DMS53 treated with DMSO at 0.1 percent for 48 hours (cell line): ENCODE measurements around the gene TEX28.
"Not testable (repeated sequence)": the region's sequence is repeated elsewhere in the genome, so short reads cannot be mapped to it uniquely, and the experiment has no call there.

ENCODE experiments used
- DNase-seq: peaks from one replicate; lab custom pipeline; 2025; ENCODE audit not compliant: unreplicated experiment; lab: John Stamatoyannopoulos, UW

TEX28 gene

DNA sequence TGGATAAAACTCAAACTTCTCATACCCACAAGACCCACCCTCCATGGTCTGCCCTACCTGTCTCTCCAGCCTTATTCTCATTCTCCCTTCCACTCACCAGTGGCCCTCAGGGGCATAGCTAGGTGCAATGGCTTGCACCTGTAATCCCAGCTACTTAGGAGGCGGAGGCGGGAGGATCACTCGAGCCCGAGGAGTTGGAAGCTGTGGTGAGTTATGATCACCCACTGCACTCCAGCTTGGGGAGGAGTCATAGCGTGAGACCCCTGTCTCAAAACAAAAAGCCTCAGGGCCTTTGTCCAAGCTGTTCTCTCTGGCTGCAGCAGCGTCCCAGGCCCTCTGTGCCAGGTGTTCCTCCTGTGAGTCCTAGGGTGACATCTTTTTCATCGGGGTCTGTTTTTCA lies 17.2 kb upstream of the TEX28 start:
- DNase-seq: no peak

DNA sequence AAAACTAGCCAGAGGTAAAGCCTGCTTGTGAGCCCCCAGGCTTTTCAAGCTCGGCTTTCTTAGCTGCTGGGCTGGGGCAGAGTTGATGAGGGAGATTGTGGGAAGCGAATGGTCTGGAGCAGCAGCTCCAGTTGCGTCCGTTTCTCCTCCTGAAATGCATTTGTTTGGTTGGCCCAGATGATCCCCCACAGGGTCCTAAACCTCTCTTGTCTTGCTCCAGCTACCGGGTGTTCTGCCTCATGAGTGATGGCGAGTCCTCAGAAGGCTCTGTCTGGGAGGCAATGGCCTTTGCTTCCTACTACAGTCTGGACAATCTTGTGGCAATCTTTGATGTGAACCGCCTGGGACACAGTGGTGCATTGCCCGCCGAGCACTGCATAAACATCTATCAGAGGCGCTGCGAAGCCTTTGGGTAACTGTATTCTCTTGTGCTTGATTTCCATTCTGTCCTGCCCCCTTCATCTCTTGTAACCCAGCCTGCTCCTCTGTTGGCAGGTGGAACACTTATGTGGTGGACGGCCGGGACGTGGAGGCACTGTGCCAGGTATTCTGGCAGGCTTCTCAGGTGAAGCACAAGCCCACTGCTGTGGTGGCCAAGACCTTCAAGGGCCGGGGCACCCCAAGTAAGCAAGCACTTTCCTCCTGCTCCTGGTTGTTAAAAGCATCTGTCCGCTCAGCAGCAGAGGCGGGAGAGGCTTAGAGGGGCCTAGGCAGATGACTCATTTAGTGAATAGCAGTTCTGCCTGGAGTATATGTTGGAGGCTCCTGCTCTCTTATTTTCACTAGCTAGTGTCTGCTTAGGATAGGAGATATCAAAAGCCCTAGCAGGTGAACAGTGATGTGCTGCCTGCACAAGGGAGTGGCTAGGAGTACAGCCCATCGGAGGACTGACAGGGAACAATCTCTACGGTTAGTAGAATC lies 16.0 kb upstream of the TEX28 start:
- DNase-seq: no peak

DNA sequence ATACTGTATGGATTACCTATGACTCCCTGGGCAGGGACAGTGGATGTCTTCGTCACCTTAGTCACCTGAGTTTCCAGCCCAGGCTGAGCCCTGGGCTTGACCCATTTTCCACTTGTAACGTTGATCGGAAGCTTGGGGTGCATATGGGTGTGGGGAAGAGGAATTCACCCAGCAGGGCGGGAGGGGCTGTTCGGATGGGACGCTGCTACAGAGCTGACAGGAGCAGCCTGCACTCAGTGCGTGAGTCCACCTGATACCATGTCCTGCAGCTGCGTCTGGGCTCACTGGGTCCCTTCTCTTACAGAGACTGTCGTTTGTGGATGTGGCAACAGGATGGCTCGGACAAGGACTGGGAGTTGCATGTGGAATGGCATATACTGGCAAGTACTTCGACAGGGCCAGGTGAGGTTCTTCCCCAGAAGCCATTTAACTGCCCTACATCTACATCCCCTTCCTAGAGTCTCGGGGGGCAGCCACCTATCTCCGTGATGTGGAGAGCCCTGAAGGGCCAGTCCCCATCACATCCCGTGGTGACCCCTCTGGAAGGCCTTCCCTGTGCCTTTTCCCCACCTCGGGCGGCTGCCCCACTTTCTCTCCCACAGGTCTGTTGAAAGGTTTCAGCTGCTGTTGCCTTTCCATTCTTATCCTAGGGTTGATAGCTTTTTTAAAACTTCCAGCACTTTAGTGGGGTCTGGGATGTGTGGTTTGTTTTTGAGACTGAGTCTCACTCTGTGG lies 14.3 kb upstream of the TEX28 start:
- DNase-seq: no peak

- no peak for DNase-seq
Measured at GRCh38 chrX:154308108-154308946, 13.4 kb upstream of the TEX28 start.

DNA sequence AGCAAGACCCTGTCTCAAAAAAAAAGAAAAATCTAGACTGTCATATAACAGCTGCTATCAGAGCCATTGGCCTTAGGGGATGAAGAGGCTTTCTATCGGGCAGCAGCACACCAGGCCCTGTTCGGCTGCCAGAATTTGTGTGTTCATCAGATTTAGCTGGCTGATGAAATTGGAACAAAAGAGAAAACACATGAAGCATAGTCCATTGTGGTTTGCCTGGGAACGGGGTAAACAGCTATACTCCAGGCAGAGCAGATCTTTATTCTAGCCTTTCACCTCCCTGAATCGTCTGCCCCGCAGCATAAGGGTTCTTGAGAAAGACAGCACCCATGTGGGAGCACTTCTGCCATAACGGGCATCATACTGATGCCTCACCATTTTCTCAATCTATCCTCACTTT lies 12.3 kb upstream of the TEX28 start:
- no peak for DNase-seq

DNA sequence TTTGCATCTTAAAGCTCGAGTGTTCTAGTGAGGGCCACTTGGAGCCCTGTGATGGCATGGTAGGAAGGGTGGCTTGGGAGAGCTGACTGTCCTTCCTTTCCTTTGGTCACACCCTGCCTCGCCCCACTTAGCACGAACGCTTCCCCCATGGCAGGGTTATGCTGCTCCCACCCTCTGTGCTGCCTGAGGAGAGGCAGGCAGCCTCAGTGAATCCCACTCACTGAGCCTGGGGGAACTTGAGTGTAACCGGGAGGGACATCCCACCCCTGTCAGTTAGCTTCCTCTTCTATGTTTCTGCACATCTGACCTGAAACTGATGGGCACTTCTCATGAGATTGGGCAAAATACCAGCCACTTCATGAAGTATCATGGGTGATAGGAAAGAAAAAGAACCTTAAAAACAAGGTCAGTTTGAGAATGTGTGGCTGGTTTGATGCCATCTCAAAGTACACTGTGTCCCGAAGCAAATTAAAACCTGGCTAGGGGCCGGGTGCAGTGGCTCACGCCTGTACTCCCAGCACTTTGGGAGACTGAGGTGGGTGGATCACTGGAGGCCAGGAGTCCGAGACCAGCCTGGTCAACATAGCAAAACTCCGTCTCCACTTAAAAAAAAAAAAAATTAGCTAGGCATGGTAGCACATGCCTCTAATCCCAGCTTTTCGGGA lies 10.7 kb upstream of the TEX28 start:
- no peak for DNase-seq

DNA sequence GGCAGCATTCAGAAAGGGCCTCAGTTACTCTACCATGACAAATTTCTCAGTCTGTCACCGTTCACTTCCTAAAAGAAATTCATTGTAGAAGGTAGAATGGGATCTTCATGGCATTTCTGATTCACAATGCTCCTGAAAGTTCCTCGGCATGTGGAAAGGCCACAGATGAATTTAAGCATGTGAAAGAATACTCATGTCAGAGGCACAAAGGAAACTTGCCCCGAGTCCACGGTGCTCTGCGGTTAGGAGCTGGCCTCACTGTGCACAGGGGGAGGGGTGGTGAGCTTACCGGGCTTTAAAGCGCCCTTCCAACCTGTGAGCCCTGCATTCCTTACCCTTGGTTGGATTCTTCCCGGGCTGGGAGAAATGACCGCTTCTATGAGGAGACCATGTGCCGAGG lies 9.9 kb upstream of the TEX28 start:
- DNase-seq: no peak

GRCh38 chrX:154303476-154303875 lies 8.6 kb upstream of the TEX28 start:
- DNase-seq: no peak

DNA sequence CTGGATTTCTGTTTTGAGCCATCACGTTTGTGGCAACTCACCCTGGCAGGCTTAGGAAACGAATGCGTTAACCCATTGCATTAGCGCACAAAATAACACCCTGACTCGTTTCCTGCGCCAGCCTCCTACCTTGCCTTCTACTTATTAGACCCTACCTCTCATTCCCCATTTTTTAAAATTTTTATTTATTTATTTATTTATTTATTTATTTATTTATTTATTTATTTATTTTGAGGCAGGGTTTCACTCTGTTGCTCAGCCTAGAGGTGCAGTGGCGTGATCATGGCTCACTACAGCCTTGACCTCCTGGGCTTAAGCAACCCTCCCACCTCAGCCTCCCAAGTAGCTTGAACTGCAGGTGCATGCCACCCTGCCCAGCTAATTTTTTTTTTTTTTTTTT lies 8.1 kb upstream of the TEX28 start:
- not testable (repeated sequence) for DNase-seq

DNA sequence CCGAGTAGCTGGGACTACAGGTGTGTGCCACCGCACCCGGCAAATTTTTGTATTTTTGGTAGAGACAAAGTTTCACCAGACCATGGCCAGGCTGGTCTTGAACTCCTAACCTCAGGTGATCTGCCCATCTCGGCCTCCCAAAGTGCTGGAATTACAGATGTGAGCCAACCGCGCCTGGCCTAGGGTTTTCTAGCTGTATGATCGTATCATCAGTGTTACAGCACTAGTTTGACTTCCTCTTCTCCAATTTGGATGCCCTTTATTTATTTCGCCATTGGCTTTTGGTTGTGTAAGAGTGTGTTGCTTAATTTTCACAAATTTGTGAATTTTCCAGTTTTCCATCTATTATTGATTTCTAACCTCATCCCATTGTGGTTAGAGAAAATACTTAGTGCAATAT lies 5.9 kb upstream of the TEX28 start:
- no peak for DNase-seq

- DNase-seq: no peak
Measured at GRCh38 chrX:154298312-154298711, 3.4 kb upstream of the TEX28 start.

GRCh38 chrX:154296731-154297130 lies 1.8 kb upstream of the TEX28 start:
- DNase-seq: no peak

- no peak for DNase-seq
Measured at GRCh38 chrX:154295664-154296310, 863 bp upstream of the TEX28 start, which contains the start of gene TKTL1. TKTL1 (plus strand) TSS chrX:154295795; CDS start chrX:154295860, 65 bp downstream.

GRCh38 chrX:154286406-154286805 lies 8.5 kb downstream of the TEX28 start:
- not testable (repeated sequence) for DNase-seq

GRCh38 chrX:154284489-154285338 lies 10.2 kb downstream of the TEX28 start:
- not testable (repeated sequence) for DNase-seq

DNA sequence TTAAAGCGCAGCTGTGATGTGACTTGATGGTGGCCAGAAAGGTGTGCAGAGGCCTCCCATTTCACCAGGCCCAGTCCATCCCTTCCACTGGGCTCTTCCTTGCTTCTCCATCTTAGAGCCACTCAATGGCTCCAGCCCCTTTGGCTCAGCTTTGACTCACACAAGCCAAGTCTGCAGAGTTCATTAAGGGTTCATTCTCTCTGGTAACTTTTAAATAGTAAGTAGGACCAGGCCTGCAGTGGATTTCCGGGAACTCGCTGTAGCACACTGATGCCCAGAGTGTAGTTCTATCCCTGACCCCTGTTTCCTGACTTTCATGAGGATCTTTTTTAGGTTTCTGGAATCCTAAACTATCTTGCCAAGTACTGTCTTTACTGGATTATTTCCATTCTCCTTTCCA lies 25.7 kb downstream of the TEX28 start:
- DNase-seq: not testable (repeated sequence)

DNA sequence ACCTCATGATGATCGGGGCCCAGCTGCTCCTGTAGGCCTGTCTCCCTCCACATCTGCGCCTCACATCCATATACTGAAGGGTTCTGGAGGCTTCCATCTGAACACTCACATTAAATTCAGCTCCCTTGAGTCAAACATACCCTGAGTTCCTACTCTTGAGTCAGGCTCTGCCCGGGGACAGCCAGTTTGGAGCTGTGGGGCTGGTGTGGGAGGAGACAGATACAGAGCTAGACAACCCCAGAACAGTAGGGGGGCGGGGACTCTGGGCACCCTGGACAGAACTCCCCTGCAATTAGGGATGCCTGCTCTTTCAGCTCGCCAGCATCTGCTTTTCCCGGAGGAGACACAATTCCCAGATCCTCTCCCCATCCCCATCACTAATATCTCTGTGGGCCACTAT lies 31.9 kb downstream of the TEX28 start:
- not testable (repeated sequence) for DNase-seq

GRCh38 chrX:154258711-154259110 lies 36.2 kb downstream of the TEX28 start:
- DNase-seq: not testable (repeated sequence)

- not testable (repeated sequence) for DNase-seq
Measured at GRCh38 chrX:154257282-154257681, 37.6 kb downstream of the TEX28 start, which contains the start of gene OPN1MW3. OPN1MW3 (plus strand) TSS chrX:154257582; CDS start chrX:154257620, 38 bp downstream.
